H1 (cell line): ENCODE measurements around the gene TMTC4. TPM values are rescaled to one million over a fixed set of nuclear protein-coding genes. Genes with fewer than 3 reads are reported as not detected.

Source experiments
- CTCF ChIA-PET: fragments of 300-600 bp; sonication (Branson Sonifier 250); formaldehyde crosslinking; loops from one replicate; lab custom pipeline; 2021; ENCODE audit not compliant: partially characterized antibody; lab: Charles Lee
- POLR2A ChIA-PET: fragments of 300-600 bp; sonication (Branson Sonifier 250); formaldehyde crosslinking; loops from one replicate; lab custom pipeline; 2021; ENCODE audit warnings: inconsistent platforms; ENCODE audit not compliant: partially characterized antibody; lab: Charles Lee
- DNase-seq, 2 experiments: peaks; one replicate each; pipeline versions ENCODE4 v3.0.0 to v3.0.0-alpha.2; 2010 to 2022; ENCODE audit warnings: low spot score in 2 of 2, low read depth in 1 of 2, mixed read lengths in 1 of 2
- FAIRE-seq: peaks from 2 replicates; lab custom pipeline; 2011; peaks lifted over from hg19 to GRCh38; lab: Jason Lieb, UNC
- H2AFZ ChIP-seq: 2 replicates; pipeline ENCODE4 v1.8.1; 2012; ENCODE audit warnings: low read length, inconsistent platforms
- H2AK5ac ChIP-seq: 2 replicates; pipeline ENCODE4 v1.6.1; 2013; ENCODE audit warnings: low read depth, low read length
- H2BK120ac ChIP-seq: replicated peaks from 2 replicates; pipeline ENCODE3; 2013; ENCODE audit warnings: low read depth, low read length, inconsistent platforms
- H2BK12ac ChIP-seq: 2 replicates; pipeline ENCODE4 v1.6.1; 2013; ENCODE audit warnings: low read depth, low read length
- H2BK15ac ChIP-seq: 2 replicates; pipeline ENCODE4 v1.6.1; 2013; ENCODE audit warnings: low read length
- H2BK20ac ChIP-seq: 2 replicates; pipeline ENCODE4 v1.6.1; 2013; ENCODE audit warnings: low read length
- H2BK5ac ChIP-seq: 2 replicates; pipeline ENCODE4 v1.6.1; 2013; ENCODE audit warnings: low read depth, low read length
- H3K14ac ChIP-seq: 2 replicates; pipeline ENCODE4 v1.6.1; 2013; ENCODE audit warnings: inconsistent platforms; ENCODE audit not compliant: insufficient read length
- H3K18ac ChIP-seq: 2 replicates; pipeline ENCODE4 v1.6.1; 2013; ENCODE audit warnings: low read length; ENCODE audit errors: extremely low read depth
- H3K23ac ChIP-seq: 2 replicates; pipeline ENCODE4 v1.6.1; 2013; ENCODE audit warnings: inconsistent platforms; ENCODE audit not compliant: insufficient read length
- H3K23me2 ChIP-seq: 2 replicates; pipeline ENCODE4 v1.6.1; 2013; ENCODE audit warnings: low read depth, low read length
- H3K27ac ChIP-seq: 2 replicates; pipeline ENCODE4 v1.6.1; 2011; ENCODE audit warnings: low read depth, low read length, inconsistent platforms
- H3K27me3 ChIP-seq, 4 experiments: replicated peaks in 1 of 4; 1 replicate in 1 of 4; 2 replicates in 3 of 4; pipeline versions ENCODE4 v1.6.1 to v1.8.1; 2011 to 2013; ENCODE audit warnings: low read length in 3 of 4, mild to moderate bottlenecking in 3 of 4, inconsistent platforms in 2 of 4, mixed read lengths in 2 of 4, moderate library complexity in 1 of 4; ENCODE audit not compliant: control insufficient read depth in 3 of 4, insufficient read depth in 3 of 4; ENCODE audit errors: extremely low read depth in 1 of 4
- H3K36me3 ChIP-seq, 4 experiments: 2 replicates each; pipeline versions ENCODE4 v1.6.1 to v1.8.1; 2011 to 2013; ENCODE audit warnings: mild to moderate bottlenecking in 4 of 4, low read length in 3 of 4, moderate library complexity in 2 of 4, control low read depth in 1 of 4, inconsistent platforms in 1 of 4; ENCODE audit not compliant: insufficient read depth in 4 of 4, control insufficient read depth in 2 of 4
- H3K4ac ChIP-seq: replicated peaks from 2 replicates; pipeline ENCODE3; 2013; ENCODE audit warnings: low read length, low read depth, mixed read lengths, inconsistent platforms; ENCODE audit not compliant: insufficient read length
- H3K4me1 ChIP-seq, 4 experiments: replicated peaks in 1 of 4; 1 replicate in 1 of 4; 2 replicates in 3 of 4; pipeline versions ENCODE4 v1.6.1 to v1.8.1; 2011 to 2013; ENCODE audit warnings: low read length in 3 of 4, inconsistent platforms in 2 of 4, mixed read lengths in 1 of 4; ENCODE audit not compliant: insufficient read depth in 4 of 4, control insufficient read depth in 3 of 4
- H3K4me2 ChIP-seq, 2 experiments: 2 replicates each; pipeline versions ENCODE4 v1.6.1 to v1.8.1; 2011 to 2013; ENCODE audit warnings: low read depth in 2 of 2, low read length in 2 of 2, control low read depth in 1 of 2, inconsistent platforms in 1 of 2, mild to moderate bottlenecking in 1 of 2; ENCODE audit not compliant: insufficient read depth in 1 of 2
- H3K4me3 ChIP-seq, 4 experiments: fragments of 200-600, 300-600 bp in 1 of 4; sonication (generic), shearing (Covaris generic), sonication (Bioruptor Twin) in 1 of 4; 2 replicates each; pipeline versions ENCODE4 v1.5.1 to v1.8.1; 2011 to 2016; ENCODE audit warnings: low read length in 4 of 4, low read depth in 3 of 4, control low read depth in 2 of 4, inconsistent platforms in 2 of 4, mild to moderate bottlenecking in 2 of 4, mixed read lengths in 1 of 4, moderate library complexity in 1 of 4; ENCODE audit not compliant: insufficient read depth in 2 of 4; ENCODE audit errors: extremely low read depth in 1 of 4
- H3K56ac ChIP-seq: replicated peaks from 2 replicates; pipeline ENCODE3; 2013; ENCODE audit warnings: low read depth, mild to moderate bottlenecking, mixed read lengths, low read length, inconsistent platforms; ENCODE audit not compliant: insufficient read length
- H3K79me1 ChIP-seq: 2 replicates; pipeline ENCODE4 v1.6.1; 2013; ENCODE audit warnings: low read depth, low read length, control low read depth
- H3K79me2 ChIP-seq, 2 experiments: 2 replicates each; pipeline versions ENCODE4 v1.6.1 to v1.8.1; 2012 to 2013; ENCODE audit warnings: low read length in 2 of 2, mild to moderate bottlenecking in 2 of 2, inconsistent platforms in 1 of 2; ENCODE audit not compliant: insufficient read depth in 2 of 2, control insufficient read depth in 1 of 2
- H3K9ac ChIP-seq, 4 experiments: replicated peaks in 1 of 4; 1 replicate in 1 of 4; 2 replicates in 3 of 4; pipeline versions ENCODE4 v1.6.1 to v1.8.1; 2011 to 2013; ENCODE audit warnings: low read depth in 3 of 4, low read length in 3 of 4, control low read depth in 2 of 4, mild to moderate bottlenecking in 2 of 4, moderate library complexity in 2 of 4, inconsistent platforms in 1 of 4; ENCODE audit errors: extremely low read depth in 1 of 4
- H3K9me3 ChIP-seq, 2 experiments: 2 replicates each; pipeline versions ENCODE4 v1.6.1 to v1.8.1; 2012 to 2013; ENCODE audit warnings: mild to moderate bottlenecking in 2 of 2, moderate library complexity in 2 of 2, control low read depth in 1 of 2, inconsistent platforms in 1 of 2, low read depth in 1 of 2, low read length in 1 of 2, mixed read lengths in 1 of 2; ENCODE audit not compliant: insufficient read depth in 2 of 2
- H4K20me1 ChIP-seq, 2 experiments: replicated peaks in 1 of 2; 2 replicates each; pipeline versions ENCODE3 to v1.8.1; 2011 to 2013; ENCODE audit warnings: inconsistent platforms in 2 of 2, low read length in 2 of 2, mild to moderate bottlenecking in 1 of 2; ENCODE audit not compliant: insufficient read depth in 2 of 2, control insufficient read depth in 1 of 2
- H4K5ac ChIP-seq: 2 replicates; pipeline ENCODE4 v1.6.1; 2013; ENCODE audit warnings: low read length, low read depth, mixed read lengths, inconsistent platforms; ENCODE audit not compliant: insufficient read length
- H4K8ac ChIP-seq: 2 replicates; pipeline ENCODE4 v1.8.0; 2013; ENCODE audit warnings: mild to moderate bottlenecking, moderate library complexity, low read length, inconsistent platforms; ENCODE audit not compliant: insufficient read depth; ENCODE audit errors: extremely low read depth
- H4K91ac ChIP-seq: replicated peaks from 2 replicates; pipeline ENCODE3; 2013; ENCODE audit warnings: low read length, mixed read lengths, inconsistent platforms; ENCODE audit not compliant: insufficient read length
- ATF3 ChIP-seq: IDR thresholded peaks from 2 replicates; pipeline ENCODE4 v1.6.1; 2011; ENCODE audit warnings: low read depth, mild to moderate bottlenecking, low read length; ENCODE audit not compliant: insufficient read depth
- BACH1 ChIP-seq: IDR thresholded peaks from 2 replicates; pipeline ENCODE4 v1.6.1; 2012; ENCODE audit warnings: low read length, improper control_type of control experiment
- GABPA ChIP-seq: IDR thresholded peaks from 2 replicates; pipeline ENCODE4 v1.6.1; 2011; ENCODE audit warnings: mild to moderate bottlenecking, low read length, moderate library complexity, borderline replicate concordance; ENCODE audit not compliant: insufficient read depth
- HDAC6 ChIP-seq: IDR thresholded peaks from one replicate; pipeline ENCODE4 v1.7.1; 2012; ENCODE audit warnings: low read depth, mild to moderate bottlenecking, inconsistent platforms, low read length, moderate library complexity
- JUN ChIP-seq: IDR thresholded peaks from 2 replicates; pipeline ENCODE4 v1.6.1; 2011; ENCODE audit warnings: low read depth, mild to moderate bottlenecking, improper control_type of control experiment, low read length
- POLR2AphosphoS5 ChIP-seq: IDR thresholded peaks from 2 replicates; pipeline ENCODE4 v1.6.1; 2011; ENCODE audit warnings: low read depth, low read length
- RNF2 ChIP-seq: fragments of 200-900, 300-1000 bp; sonication (generic); IDR thresholded peaks from 2 replicates; pipeline ENCODE4 v1.7.1; 2016; ENCODE audit warnings: borderline replicate concordance, low read depth, mild to moderate bottlenecking, antibody characterized with exemption, low read length; ENCODE audit not compliant: poor library complexity, severe bottlenecking; ENCODE audit errors: missing control alignments
- SIN3A ChIP-seq, 2 experiments: IDR thresholded peaks in 1 of 2; conservative IDR thresholded peaks in 1 of 2; 2 replicates each; pipeline ENCODE4 v1.6.1; 2011 to 2012; ENCODE audit warnings: low read length in 2 of 2, improper control_type of control experiment in 1 of 2, low read depth in 1 of 2, mild to moderate bottlenecking in 1 of 2
- SIX5 ChIP-seq: IDR thresholded peaks from 2 replicates; pipeline ENCODE4 v1.6.1; 2011; ENCODE audit warnings: mild to moderate bottlenecking, low read depth, low read length
- SUZ12 ChIP-seq: fragments of 200-600 bp; sonication (generic); IDR thresholded peaks from 2 replicates; pipeline ENCODE4 v1.6.1; 2012; ENCODE audit warnings: mild to moderate bottlenecking, inconsistent platforms, low read length, moderate library complexity, mixed read lengths
- TEAD4 ChIP-seq: IDR thresholded peaks from 2 replicates; pipeline ENCODE4 v1.6.1; 2012; ENCODE audit warnings: low read depth, low read length, inconsistent platforms, mixed read lengths
- WGBS, 2 experiments: shearing (Covaris generic) in 1 of 2; methylation state at CpG; one replicate each; pipeline versions ENCODE4 v1.1.6 to v1.1.7; 2013 to 2015; ENCODE audit warnings: low lambda C conversion rate in 2 of 2, mixed read lengths in 2 of 2, inconsistent platforms in 1 of 2, low coverage in 1 of 2, missing lambda C conversion rate in 1 of 2; ENCODE audit not compliant: insufficient replicate concordance in 2 of 2, insufficient coverage in 1 of 2, insufficient read length in 1 of 2; ENCODE audit errors: extremely low coverage in 1 of 2, missing lambda C conversion rate in 1 of 2; 5-methylcytosine and 5-hydroxymethylcytosine counted together
- polyA plus RNA-seq, 7 experiments: library from polyadenylated mRNA; depleted of rRNA in 3 of 7; stranded (reverse) in 5 of 7; unstranded in 2 of 7; fragments of >200 nt in 5 of 7; fragments of 200-250 nt in 2 of 7; gene quantifications; 1 replicate in 5 of 7; 2 replicates in 1 of 7; 4 replicates in 1 of 7; pipeline versions ENCODE4 v1.2.1 to v1.2.3, GENCODE V29; 2011 to 2013; ENCODE audit warnings: missing spikeins in 2 of 7, mixed read lengths in 2 of 7
- total RNA-seq: library from RNA; stranded (reverse); fragmentation: NEBNext Ultra II Directional; extraction: Animal tissue kit (Norgen Biotek cat#: 25700); gene quantifications from 2 replicates; pipeline ENCODE4 v1.2.1, GENCODE V29; 2021
- TF ChIP-seq, protein P1 (sequence below): IDR thresholded peaks from 2 replicates; pipeline ENCODE4 v1.6.1; 2012; ENCODE audit warnings: inconsistent platforms

The TMTC4 gene
- total and polyA plus RNA-seq, 2 of the 8 experiments (the other 6 are each of a cell fraction or from before 2014, with no cell fraction given): 26.3 to 42.6 TPM

- Histone ChIP-seq H3K4ac (no peak overlapping the region), H3K4me2 (no peak overlapping the region), H3K56ac (no peak overlapping the region), H3K23ac (no peak overlapping the region), H2BK120ac (no peak overlapping the region), H3K4me3 (no peak overlapping the region), H3K9ac (no peak overlapping the region), H3K23me2 (no peaks in the 10 kb centered on the region; the same call in 1 of the 2 replicates), H2BK12ac (no peak overlapping the region), H2BK20ac (no peak overlapping the region), H2BK5ac (no peak overlapping the region), H3K14ac (no peak overlapping the region), H3K79me1 (no peaks in the 10 kb centered on the region), H4K20me1 (no peaks in the 10 kb centered on the region), H3K9me3 (peaks cover 9 to 14% of the 10 kb centered on the region in 2 experiments; a peak in 3 of 4 replicates), H4K91ac (no peak overlapping the region), H3K27ac (no peak overlapping the region), H3K18ac (no peak overlapping the region), H2AFZ (no peak overlapping the region), H3K79me2 (no peaks in the 10 kb centered on the region), H3K4me1 (no peaks in the 10 kb centered on the region; a peak in 1 of 7 replicates), H3K36me3 (peaks cover 2 to 29% (median 7%) of the 10 kb centered on the region in 4 experiments; a peak in 5 of 8 replicates), H4K5ac (no peak overlapping the region), H2AK5ac (no peak overlapping the region), H2BK15ac (no peak overlapping the region), H3K27me3 (no peaks in the 10 kb centered on the region), H4K8ac (no peak overlapping the region)
- CTCF ChIA-PET: interaction anchor here (0.9 to 1.4 kb wide), 4 partner anchors 25 to 72 kb away, joined by 3 to 4 read pairs (median 3); no protein-coding TSS in a partner anchor
- WGBS, 2 experiments: 84% methylated on average over 2 of the region's 2 CpGs; no CpG with 5 or more reads in 1 of the 2 experiments
- FAIRE-seq (no peak), DNase-seq (no peak)
- POLR2A ChIA-PET: interaction anchor here (0.6 kb wide), 1 partner anchor 135 kb away, joined by 3 read pairs; no protein-coding TSS in a partner anchor
- TF ChIP-seq TEAD4 (no peak), HDAC6 (no peak), SUZ12 (no peak), RNF2 (no peak), JUN (no peak), BACH1 (no peak), SIX5 (no peak), POLR2AphosphoS5 (no peak), GABPA (no peak), SIN3A (conservative IDR thresholded peaks at IDR 0.05 in 1 of 2, IDR thresholded peaks at IDR 0.05 in 1 of 2; ENCODE audit: low read depth in 1 of 2, low read length in 2 of 2) (no peak), ATF3 (no peak)
- TF ChIP-seq, protein P1, sequence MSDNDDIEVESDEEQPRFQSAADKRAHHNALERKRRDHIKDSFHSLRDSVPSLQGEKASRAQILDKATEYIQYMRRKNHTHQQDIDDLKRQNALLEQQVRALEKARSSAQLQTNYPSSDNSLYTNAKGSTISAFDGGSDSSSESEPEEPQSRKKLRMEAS: no peak
These were observed 54.7 kb downstream of the TMTC4 start for GRCh38 chr13:100619940-100620339.
